Fibroblast of gingiva (primary cell): Measurements from ENCODE around the gene MPEG1.
A peak's percentile ranks its signal among the peaks of the same experiment; 100 is the strongest.

Source experiments
- DNase-seq: peaks from one replicate; pipeline ENCODE4 v3.0.0-alpha.2; 2011; ENCODE audit warnings: low read depth

MPEG1 gene

DNA sequence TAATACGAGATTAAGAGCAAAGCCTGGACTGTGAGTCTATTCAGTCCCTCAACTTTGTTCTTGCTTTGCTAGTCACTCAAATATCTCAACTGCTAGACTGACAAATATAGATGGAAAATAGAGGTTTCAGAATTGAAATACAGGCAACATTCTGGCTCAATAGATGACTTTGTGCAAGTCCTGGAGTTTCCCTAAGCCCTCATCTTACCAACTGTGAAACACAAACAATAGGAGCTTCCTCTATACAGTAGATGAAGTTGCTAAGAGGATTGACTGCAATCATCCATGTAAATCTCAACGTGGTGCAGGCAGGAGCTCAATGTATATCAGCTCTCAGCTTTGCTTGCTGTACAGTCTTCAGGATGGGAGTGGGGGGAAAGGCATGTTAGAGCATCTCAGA, 6.2 kb upstream of the MPEG1 start:
- DNase-seq, result no peak

DNA sequence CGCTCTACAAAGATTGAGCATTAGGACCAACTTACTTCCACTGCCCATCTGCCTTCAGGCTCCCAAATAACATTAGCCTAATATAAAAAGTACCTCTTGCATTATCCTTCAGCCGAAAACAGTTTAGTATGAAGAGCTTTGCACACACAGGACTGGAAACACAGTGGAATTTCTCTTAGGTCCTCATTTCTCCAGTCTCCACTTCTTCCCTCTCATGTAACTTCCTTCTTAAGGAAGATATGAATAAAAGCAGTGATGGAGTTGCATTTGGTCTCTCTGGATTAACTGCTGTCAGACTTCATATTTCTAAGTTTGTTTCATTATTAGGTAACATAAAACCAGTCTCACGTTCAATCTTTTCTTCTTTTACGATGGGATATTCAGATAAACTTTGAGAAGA, 5.6 kb upstream of the MPEG1 start:
- DNase-seq, result no peak

GRCh38 chr11:59216641-59217564, 4.2 kb upstream of the MPEG1 start:
- DNase-seq, result peak; percentile 53

DNA sequence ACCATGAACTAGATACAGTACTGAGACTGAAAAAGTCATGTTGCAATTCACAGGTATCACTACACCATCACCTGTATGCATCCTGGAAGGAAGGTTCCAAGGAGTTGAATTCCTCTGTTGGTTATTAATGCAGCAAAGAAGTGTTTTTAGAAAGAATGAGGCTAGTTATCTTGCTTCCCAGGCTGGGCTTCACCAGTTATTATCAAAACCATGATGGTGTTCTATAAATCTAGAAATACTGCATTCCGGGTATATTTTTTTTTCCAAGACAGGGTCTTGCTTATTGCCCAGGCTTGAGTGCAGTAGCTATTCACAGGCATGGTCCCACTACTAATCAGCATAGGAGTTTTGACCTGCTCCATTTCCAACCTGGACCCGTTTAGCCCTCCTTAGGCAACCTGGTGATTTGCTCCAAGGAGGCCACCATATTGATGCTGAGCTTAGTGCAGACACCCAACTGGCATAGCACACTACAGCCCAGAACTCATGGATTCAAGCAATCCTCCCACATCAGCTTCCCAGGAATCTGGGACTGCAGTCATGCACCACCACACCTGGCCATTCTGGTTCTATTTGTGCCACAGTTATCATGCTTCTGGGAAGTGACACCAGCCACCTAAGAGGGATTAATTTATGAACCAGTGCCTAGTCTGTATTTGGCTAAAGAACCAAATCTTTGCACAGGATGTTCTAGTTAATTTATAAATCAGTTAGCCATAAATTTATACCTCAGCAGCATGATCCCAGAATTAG, 1.6 kb upstream of the MPEG1 start:
- DNase-seq, result no peak

DNA sequence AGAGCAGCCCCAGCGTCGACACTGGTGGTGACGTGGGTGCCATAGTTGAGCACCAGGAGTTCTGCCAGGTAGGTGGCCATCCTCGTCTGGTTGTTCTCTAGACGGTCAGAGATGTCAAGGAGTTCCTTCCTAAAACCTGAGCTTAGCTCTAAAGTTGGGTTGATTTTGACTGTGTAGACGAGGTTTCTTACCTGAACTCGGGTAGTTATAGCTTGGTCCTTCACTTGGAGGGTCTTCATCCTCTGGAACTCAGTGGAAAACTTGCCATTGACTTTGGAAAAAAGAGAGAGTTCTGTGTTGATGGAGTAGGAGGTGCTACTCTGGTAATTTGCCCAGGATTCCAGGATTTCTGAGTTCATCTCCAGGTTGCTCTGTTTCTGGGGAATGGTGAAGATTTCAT, 505 bp downstream of the MPEG1 start:
- no peak for DNase-seq

DNA sequence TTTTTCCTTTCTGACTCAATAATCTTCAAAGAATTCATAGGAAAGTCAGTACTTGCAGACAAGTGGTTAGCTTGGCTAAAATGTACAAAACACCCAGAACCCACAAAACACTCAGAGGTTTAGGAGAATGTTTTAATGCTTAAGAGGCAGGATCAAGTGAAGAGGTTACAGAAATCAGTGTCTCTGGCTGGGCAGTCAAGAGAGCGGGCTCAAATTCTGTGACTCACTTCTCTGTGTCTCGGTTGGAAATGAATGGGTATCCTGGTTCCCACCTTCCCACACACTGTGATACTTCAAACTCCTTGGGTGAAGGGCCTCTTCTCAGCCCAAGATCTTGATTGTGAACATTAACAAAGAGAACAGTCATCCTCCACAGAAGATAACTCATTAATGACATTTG, 3.8 kb downstream of the MPEG1 start:
- no peak for DNase-seq

GRCh38 chr11:59207988-59208451, 4.7 kb downstream of the MPEG1 start:
- peak; percentile 44 for DNase-seq

- peak; percentile 30 for DNase-seq
These were observed 6.1 kb downstream of the MPEG1 start for GRCh38 chr11:59206635-59207034.

DNA sequence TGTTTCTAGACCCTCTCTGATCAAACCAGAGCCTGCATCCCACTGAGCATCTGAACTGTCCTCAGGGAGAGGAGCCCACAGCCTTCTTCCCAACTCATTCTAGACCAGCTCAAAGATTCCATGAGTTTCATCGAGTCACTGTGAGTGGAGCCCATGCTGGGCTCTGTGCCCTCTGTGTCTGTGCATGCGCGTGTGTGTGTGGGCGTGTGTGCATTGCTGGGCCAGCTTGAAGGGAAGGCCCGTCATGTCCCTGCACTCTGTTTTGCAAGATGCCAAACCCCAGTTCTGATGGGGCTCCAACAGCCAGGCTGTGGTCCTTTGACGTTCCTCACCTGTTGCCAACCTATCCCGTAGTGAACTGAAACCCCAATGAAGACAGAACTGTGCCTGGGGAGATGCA, 7.1 kb downstream of the MPEG1 start:
- no peak for DNase-seq

GRCh38 chr11:59204746-59205145, 8.0 kb downstream of the MPEG1 start:
- no peak for DNase-seq

GRCh38 chr11:59201353-59201752, 11.4 kb downstream of the MPEG1 start:
- no peak for DNase-seq

DNA sequence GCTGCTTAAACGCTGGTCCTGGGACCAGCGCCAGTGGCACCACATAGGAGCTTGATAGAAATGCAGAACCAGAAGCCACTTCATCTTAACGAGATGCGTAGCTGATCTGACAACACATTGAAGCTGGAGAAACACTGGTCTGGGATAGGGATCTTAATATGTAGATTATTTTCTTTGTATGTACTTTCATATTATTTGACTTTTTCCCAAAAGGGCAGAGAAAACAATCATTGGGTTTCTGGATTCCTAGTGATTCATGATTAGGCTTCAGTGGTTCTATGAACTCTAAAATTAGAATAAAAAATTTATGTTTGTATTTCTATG, 12.3 kb downstream of the MPEG1 start:
- no peak for DNase-seq

- no peak for DNase-seq
These were observed 12.9 kb downstream of the MPEG1 start for GRCh38 chr11:59199546-59200422.

GRCh38 chr11:59198726-59199125, 14.0 kb downstream of the MPEG1 start:
- no peak for DNase-seq

DNA sequence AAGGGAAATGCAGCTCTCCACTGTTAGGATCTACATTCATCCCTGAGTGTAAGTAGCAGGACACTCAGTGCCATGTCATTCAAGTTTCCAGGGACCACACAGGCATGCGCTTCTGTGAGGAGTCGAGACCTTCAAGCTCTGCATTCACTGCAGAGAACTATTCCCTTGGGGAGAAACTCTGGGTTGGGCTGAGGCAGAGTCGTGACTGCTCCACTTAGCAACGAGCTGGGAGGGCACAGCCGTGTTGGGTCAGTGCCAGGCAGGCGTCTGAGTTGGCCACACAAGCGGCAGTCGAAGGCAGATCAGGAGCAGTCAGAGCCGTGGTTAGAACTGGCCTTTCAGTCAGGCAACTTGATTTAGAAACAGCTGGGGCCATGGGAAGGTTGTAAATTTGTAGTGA, 14.7 kb downstream of the MPEG1 start:
- DNase-seq, result peak; percentile 65

DNA sequence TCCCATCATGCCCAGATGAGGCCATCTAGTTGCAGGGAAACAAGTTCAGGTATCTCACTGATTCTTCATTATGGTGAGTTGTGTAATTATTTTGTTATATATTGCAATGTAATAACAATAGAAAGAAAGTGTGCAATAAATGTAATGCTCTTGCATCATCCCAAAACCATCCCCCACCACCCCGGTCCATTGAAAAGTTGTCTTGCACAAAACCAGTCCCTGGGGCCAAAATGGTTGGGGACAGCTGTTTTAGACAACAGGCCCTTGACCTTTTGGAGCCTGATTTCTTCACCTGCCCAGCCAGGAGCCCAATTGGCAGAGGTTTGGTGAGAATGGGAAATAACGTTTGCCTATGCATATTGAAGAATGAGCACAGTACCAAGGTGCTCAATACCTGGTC, 15.9 kb downstream of the MPEG1 start:
- DNase-seq, result no peak

- DNase-seq, result no peak
These were observed 17.1 kb downstream of the MPEG1 start for GRCh38 chr11:59195586-59195985.

DNA sequence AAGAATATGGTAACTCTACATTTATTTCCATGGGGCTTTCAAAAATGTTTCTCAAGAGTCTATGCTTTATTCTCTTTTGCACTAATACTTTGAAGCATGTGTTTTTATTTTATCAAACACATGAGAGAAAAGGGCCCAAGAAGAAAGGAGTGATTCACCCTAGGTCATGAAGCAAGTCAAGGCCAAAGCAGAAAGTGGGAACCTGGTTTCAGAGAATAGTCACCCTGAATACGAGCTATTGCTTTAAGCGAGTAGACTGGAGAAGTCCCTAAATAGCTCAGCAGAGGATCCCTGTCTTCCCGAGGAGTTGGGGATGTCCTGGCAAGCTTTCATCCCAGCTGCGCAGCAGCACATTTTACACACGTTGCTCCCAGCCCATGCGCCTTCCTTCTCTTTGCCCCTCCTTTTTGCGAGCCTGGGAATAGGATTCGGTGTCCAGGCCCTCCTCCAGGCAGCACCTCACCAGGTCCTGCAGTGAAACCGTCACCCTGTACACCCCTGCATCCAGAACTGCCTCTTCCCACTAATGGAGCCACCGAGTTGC, 19.1 kb downstream of the MPEG1 start:
- DNase-seq, result no peak

GRCh38 chr11:59192446-59193020, 20.2 kb downstream of the MPEG1 start:
- DNase-seq, result no peak

DNA sequence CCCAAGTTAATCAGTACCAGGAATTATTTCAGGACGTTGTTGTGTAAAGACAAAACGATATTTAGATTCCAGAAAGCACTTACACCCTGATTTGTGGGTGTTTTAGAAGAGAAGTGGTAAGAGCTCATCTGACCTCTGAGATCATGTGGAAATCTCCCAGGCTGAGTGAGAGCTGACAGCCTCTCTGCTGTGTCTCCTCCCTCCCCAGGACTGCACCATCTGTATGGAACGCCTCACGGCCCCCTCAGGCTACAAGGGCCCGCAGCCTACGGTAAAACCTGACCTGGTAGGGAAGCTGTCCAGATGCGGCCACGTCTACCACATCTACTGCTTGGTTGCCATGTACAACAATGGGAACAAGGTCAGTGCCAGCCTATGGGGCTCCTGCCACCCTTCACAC, 20.8 kb downstream of the MPEG1 start:
- DNase-seq, result no peak

- no peak for DNase-seq
These were observed 21.6 kb downstream of the MPEG1 start for GRCh38 chr11:59191095-59191494.

DNA sequence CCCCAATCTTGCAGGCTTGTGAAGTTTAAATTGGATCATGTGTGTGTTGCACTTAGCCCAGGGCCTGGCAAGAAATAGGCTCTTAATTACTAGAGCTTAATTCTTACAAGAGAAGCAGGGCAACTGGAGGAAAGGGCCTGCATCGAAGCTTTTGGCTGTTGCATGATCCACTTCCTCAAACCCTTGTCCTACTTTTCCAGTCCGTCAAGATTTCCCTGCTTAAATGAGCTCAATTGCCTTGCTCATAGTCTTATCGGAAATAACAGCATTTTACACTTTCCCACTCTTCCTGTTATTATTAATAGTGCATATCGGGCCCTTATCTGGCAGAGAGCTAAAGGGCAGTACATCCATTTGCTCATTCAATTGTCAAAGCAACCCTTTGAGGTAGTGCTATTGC, 22.7 kb downstream of the MPEG1 start:
- DNase-seq, result no peak
